Keratinocyte (primary cell): Measurements from ENCODE around the gene MARVELD2. TPM values are rescaled to one million over a fixed set of nuclear protein-coding genes. Genes with fewer than 3 reads are reported as not detected.

Experiments
- DNase-seq: peaks from one replicate; pipeline ENCODE4 v3.0.0-alpha.2; 2011; ENCODE audit warnings: low read depth, missing footprints, low spot score
- FAIRE-seq: peaks from 2 replicates; lab custom pipeline; 2011; peaks lifted over from hg19 to GRCh38; lab: Jason Lieb, UNC
- H2AFZ ChIP-seq: 2 replicates; pipeline ENCODE4 v1.6.0; 2012; ENCODE audit warnings: low read length, control low read depth, inconsistent platforms; ENCODE audit not compliant: control insufficient read depth
- H3K27ac ChIP-seq: 2 replicates; pipeline ENCODE4 v1.5.1; 2011; ENCODE audit warnings: low read length; ENCODE audit not compliant: control insufficient read depth, insufficient read depth
- H3K27me3 ChIP-seq: 3 replicates; pipeline ENCODE4 v1.6.0; 2011; ENCODE audit warnings: low read length; ENCODE audit not compliant: control insufficient read depth, insufficient read depth; ENCODE audit errors: extremely low read depth
- H3K36me3 ChIP-seq, 2 experiments: 2 replicates in 1 of 2; 3 replicates in 1 of 2; pipeline ENCODE4 v1.5.1; 2011; ENCODE audit warnings: low read length in 2 of 2, mild to moderate bottlenecking in 1 of 2; ENCODE audit not compliant: control insufficient read depth in 2 of 2, insufficient read depth in 2 of 2; ENCODE audit errors: extremely low read depth in 1 of 2
- H3K4me1 ChIP-seq: 3 replicates; pipeline ENCODE4 v1.5.1; 2011; ENCODE audit warnings: low read length; ENCODE audit not compliant: control insufficient read depth, insufficient read depth; ENCODE audit errors: extremely low read depth
- H3K4me2 ChIP-seq: 3 replicates; pipeline ENCODE4 v1.6.0; 2011; ENCODE audit warnings: low read depth, low read length; ENCODE audit not compliant: control insufficient read depth, insufficient read depth; ENCODE audit errors: extremely low read depth
- H3K4me3 ChIP-seq, 3 experiments: fragments of 200-600 bp in 1 of 3; sonication (generic) in 1 of 3; 2 replicates in 2 of 3; 3 replicates in 1 of 3; pipeline ENCODE4 v1.5.1; 2011 to 2016; ENCODE audit warnings: low read length in 3 of 3, mild to moderate bottlenecking in 3 of 3, control low read depth in 2 of 3, inconsistent platforms in 1 of 3, low read depth in 1 of 3, mixed read lengths in 1 of 3, mixed run types in 1 of 3, moderate library complexity in 1 of 3; ENCODE audit not compliant: control insufficient read depth in 2 of 3, insufficient read depth in 2 of 3; ENCODE audit errors: extremely low read depth in 1 of 3
- H3K79me2 ChIP-seq: 2 replicates; pipeline ENCODE4 v1.6.0; 2012; ENCODE audit warnings: low read length; ENCODE audit not compliant: control insufficient read depth, insufficient read depth
- H3K9ac ChIP-seq: 3 replicates; pipeline ENCODE4 v1.6.0; 2011; ENCODE audit warnings: low read length; ENCODE audit not compliant: control insufficient read depth, insufficient read depth; ENCODE audit errors: extremely low read depth
- H3K9me1 ChIP-seq: 3 replicates; pipeline ENCODE4 v1.6.0; 2011; ENCODE audit warnings: low read length; ENCODE audit not compliant: control insufficient read depth, insufficient read depth; ENCODE audit errors: extremely low read depth
- H3K9me3 ChIP-seq: 2 replicates; pipeline ENCODE4 v1.5.1; 2012; ENCODE audit warnings: low read depth, low read length; ENCODE audit not compliant: control insufficient read depth
- H4K20me1 ChIP-seq: 3 replicates; pipeline ENCODE4 v1.6.0; 2011; ENCODE audit warnings: low read length; ENCODE audit not compliant: control insufficient read depth, insufficient read depth; ENCODE audit errors: extremely low read depth
- EZH2 ChIP-seq: IDR thresholded peaks from one replicate; pipeline ENCODE4 v1.6.1; 2012; ENCODE audit warnings: inconsistent platforms, mild to moderate bottlenecking, low read length, moderate library complexity
- dilution Hi-C: fragments of 300-500 bp; cut with MboI; formaldehyde crosslinking; loops from one replicate; pipeline ENCODE4 v1.7.0; 2020; ENCODE audit warnings: low sequenced_read_pairs; ENCODE audit not compliant: extremely low pct_ligation_motif_present
- polyA plus RNA-seq, 5 experiments: library from polyadenylated mRNA; depleted of rRNA in 3 of 5; stranded (reverse) in 3 of 5; stranded (forward) in 1 of 5; unstranded in 1 of 5; fragments of >200 nt; gene quantifications; 1 replicate in 1 of 5; 2 replicates in 3 of 5; 3 replicates in 1 of 5; pipeline versions ENCODE4 v1.2.1 to v1.2.3, GENCODE V29; 2011 to 2012; ENCODE audit warnings: missing spikeins in 2 of 5, low read depth in 1 of 5, low replicate concordance in 1 of 5
- TF ChIP-seq, protein P1 (sequence below), 3 experiments: IDR thresholded peaks in 1 of 3; conservative IDR thresholded peaks in 1 of 3; optimal IDR thresholded peaks in 1 of 3; 2 replicates in 2 of 3; 3 replicates in 1 of 3; pipeline versions ENCODE3 to v1.5.1; 2011; ENCODE audit warnings: low read length in 3 of 3, mild to moderate bottlenecking in 3 of 3, moderate library complexity in 2 of 3, control low read depth in 1 of 3, inconsistent platforms in 1 of 3; ENCODE audit not compliant: insufficient read depth in 2 of 3; ENCODE audit errors: extremely low read depth in 1 of 3

The MARVELD2 gene
- polyA plus RNA-seq, 1 donor (not counting 4 experiments of a cell fraction or from before 2014, with no cell fraction given): 17.6 TPM

DNA sequence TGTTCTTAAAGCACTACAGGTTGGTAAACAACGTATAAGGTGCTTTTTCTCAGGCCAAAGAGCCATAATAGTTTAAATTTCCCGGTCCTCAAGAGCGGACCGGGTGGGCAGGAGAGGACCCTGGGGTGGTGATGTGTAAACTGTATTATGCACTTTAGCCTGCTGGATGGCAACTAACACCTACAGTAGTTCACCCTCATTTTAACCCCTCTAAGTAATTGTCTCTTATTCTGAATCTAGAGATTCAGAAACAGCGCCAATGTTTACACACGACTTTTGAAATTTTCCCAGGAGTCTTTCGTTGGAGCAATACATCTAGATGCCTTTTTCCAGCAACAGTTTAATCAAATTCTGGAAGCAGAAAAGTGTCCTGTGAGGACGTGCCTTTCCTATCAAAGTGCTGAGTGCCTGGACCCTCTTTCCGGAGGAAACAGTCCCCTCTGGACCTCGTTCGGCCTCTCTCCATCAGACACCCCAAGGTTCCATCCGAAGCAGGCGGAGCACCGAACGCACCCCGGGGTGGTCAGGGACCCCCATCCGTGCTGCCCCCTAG is 77.0 kb downstream of the MARVELD2 start:
- H3K27ac ChIP-seq: no peak overlapping the region

DNA sequence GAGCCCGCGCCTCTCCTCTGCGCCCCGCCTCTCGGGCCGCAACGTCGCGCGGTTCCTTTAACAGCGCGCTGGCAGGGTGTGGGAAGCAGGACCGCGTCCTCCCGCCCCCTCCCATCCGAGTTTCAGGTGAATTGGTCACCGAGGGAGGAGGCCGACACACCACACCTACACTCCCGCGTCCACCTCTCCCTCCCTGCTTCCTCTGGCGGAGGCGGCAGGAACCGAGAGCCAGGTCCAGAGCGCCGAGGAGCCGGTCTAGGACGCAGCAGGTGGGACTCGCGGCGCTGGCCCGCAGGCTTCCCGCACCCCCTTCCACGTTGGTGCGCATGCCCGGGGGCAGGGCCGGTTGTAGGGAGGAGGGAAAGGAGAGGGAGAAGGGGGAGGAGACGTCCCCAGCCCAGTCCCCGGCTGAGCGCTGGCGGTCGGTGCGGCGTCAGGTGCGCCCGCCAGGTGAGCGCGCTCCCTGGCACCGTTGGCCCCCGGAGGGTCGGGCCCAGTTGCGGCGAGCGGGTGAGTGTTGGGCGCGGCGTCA is 77.5 kb downstream of the MARVELD2 start, which contains the start of gene OCLN:
OCLN (plus strand) TSS at position 400 of the 532 bp plus-strand sequence. CDS start 11,455 bp downstream, outside the sequence.
- Histone ChIP-seq H3K9me1 (no peaks in the 10 kb centered on the region), H3K27me3 (peaks cover 20% of the 10 kb centered on the region), H3K27ac (no peak within 1 kb of the TSS), H3K9me3 (no peaks in the 10 kb centered on the region), H3K4me1 (peaks cover 5% of the 10 kb centered on the region), H3K4me2 (peak within 1 kb of the TSS; percentile 95), H2AFZ (peak within 1 kb of the TSS; percentile 87), H3K4me3 (peak within 1 kb of the TSS; percentile 75 to 81 (median 78)), H4K20me1 (no peaks in the 10 kb centered on the region), H3K9ac (peak within 1 kb of the TSS; percentile 69), H3K36me3 (no peaks in the 10 kb centered on the region), H3K79me2 (no peaks in the 10 kb centered on the region)
- dilution Hi-C loops: no loop called here
- DNase-seq (no peak), FAIRE-seq (no peak)
- TF ChIP-seq, protein P1, sequence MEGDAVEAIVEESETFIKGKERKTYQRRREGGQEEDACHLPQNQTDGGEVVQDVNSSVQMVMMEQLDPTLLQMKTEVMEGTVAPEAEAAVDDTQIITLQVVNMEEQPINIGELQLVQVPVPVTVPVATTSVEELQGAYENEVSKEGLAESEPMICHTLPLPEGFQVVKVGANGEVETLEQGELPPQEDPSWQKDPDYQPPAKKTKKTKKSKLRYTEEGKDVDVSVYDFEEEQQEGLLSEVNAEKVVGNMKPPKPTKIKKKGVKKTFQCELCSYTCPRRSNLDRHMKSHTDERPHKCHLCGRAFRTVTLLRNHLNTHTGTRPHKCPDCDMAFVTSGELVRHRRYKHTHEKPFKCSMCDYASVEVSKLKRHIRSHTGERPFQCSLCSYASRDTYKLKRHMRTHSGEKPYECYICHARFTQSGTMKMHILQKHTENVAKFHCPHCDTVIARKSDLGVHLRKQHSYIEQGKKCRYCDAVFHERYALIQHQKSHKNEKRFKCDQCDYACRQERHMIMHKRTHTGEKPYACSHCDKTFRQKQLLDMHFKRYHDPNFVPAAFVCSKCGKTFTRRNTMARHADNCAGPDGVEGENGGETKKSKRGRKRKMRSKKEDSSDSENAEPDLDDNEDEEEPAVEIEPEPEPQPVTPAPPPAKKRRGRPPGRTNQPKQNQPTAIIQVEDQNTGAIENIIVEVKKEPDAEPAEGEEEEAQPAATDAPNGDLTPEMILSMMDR (optimal IDR thresholded peaks at IDR 0.05 in 1 of 3, IDR thresholded peaks at IDR 0.05 in 1 of 3, conservative IDR thresholded peaks at IDR 0.05 in 1 of 3; ENCODE audit: extremely low read depth in 1 of 3, insufficient read depth in 2 of 3, low read length in 3 of 3): peak in 1 of 3 experiments; percentile 3
- TF ChIP-seq EZH2: no peak

More for the DNA sequence above, 77.0 kb downstream of the MARVELD2 start:
- Histone ChIP-seq H3K9me1 (no peaks in the 10 kb centered on the region), H4K20me1 (no peaks in the 10 kb centered on the region), H3K79me2 (no peaks in the 10 kb centered on the region), H3K4me1 (peaks cover 5% of the 10 kb centered on the region), H3K4me3 (peak overlapping the region; percentile 75 to 81 (median 78)), H3K4me2 (peak overlapping the region; percentile 95), H2AFZ (peak overlapping the region; percentile 87), H3K36me3 (no peaks in the 10 kb centered on the region), H3K27me3 (peaks cover 20% of the 10 kb centered on the region), H3K9me3 (no peaks in the 10 kb centered on the region), H3K9ac (peak overlapping the region; percentile 69)
- FAIRE-seq (no peak), DNase-seq (no peak)
- dilution Hi-C loops: no loop called here
- TF ChIP-seq, protein P1 (optimal IDR thresholded peaks at IDR 0.05 in 1 of 3, IDR thresholded peaks at IDR 0.05 in 1 of 3, conservative IDR thresholded peaks at IDR 0.05 in 1 of 3; ENCODE audit: extremely low read depth in 1 of 3, insufficient read depth in 2 of 3, low read length in 3 of 3): no peak
- TF ChIP-seq EZH2: no peak
